GM12864 (cell line): ENCODE results near the gene MGAT5.

ENCODE experiments used
- DNase-seq: peaks from one replicate; pipeline ENCODE4 v3.0.0-alpha.2; 2011; ENCODE audit warnings: low read depth
- H3K4me3 ChIP-seq: 2 replicates; pipeline ENCODE4 v1.5.1; 2011; ENCODE audit warnings: mild to moderate bottlenecking, low read depth, low read length, control low read depth
- TF ChIP-seq, protein P1 (sequence below): IDR thresholded peaks from 2 replicates; pipeline ENCODE4 v1.5.1; 2011; ENCODE audit warnings: low read depth, mild to moderate bottlenecking, moderate library complexity, low read length, control low read depth, inconsistent platforms; ENCODE audit errors: missing control alignments

The MGAT5 gene

DNA sequence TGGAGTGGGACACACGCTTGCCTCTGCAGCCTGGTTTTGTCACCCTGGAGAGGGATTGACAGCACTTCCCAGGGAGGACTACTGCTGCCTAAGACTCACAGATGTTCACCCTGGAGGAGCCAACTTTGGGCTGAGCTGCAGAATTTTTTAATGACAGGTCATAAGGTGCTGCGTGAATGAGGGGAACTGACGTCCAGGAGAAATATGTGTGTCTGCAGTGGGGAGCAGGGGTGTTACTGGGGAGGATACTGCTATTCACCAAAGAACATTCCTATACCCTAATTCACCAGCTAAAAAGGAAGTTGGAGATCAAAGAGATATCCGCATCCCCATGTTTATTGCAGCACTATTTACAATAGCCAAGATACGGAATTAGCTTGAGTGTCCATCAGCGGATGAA lies 144.4 kb downstream of the MGAT5 start:
- no peak overlapping the region for H3K4me3 ChIP-seq
- no peak for DNase-seq
- TF ChIP-seq, protein P1, sequence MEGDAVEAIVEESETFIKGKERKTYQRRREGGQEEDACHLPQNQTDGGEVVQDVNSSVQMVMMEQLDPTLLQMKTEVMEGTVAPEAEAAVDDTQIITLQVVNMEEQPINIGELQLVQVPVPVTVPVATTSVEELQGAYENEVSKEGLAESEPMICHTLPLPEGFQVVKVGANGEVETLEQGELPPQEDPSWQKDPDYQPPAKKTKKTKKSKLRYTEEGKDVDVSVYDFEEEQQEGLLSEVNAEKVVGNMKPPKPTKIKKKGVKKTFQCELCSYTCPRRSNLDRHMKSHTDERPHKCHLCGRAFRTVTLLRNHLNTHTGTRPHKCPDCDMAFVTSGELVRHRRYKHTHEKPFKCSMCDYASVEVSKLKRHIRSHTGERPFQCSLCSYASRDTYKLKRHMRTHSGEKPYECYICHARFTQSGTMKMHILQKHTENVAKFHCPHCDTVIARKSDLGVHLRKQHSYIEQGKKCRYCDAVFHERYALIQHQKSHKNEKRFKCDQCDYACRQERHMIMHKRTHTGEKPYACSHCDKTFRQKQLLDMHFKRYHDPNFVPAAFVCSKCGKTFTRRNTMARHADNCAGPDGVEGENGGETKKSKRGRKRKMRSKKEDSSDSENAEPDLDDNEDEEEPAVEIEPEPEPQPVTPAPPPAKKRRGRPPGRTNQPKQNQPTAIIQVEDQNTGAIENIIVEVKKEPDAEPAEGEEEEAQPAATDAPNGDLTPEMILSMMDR: no peak

DNA sequence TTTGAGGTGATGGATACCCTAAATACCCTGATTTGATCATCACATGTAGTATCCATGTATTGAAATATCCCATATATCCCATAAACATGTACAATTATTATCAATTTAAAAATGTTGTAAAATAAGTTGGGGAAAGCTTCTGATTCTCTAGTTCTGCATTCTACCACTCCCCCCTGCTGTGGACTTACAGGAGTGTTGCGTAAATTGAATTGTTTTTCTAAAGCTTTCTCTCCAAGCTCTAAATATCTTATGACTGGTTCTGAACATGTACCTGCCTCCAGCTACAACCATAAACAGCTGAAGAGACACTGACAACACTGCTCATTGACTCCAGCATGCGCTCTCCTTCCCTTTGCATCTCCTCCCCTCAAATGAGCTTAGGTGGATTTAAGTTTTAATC lies 145.2 kb downstream of the MGAT5 start:
- no peak for DNase-seq
- no peak overlapping the region for H3K4me3 ChIP-seq

DNA sequence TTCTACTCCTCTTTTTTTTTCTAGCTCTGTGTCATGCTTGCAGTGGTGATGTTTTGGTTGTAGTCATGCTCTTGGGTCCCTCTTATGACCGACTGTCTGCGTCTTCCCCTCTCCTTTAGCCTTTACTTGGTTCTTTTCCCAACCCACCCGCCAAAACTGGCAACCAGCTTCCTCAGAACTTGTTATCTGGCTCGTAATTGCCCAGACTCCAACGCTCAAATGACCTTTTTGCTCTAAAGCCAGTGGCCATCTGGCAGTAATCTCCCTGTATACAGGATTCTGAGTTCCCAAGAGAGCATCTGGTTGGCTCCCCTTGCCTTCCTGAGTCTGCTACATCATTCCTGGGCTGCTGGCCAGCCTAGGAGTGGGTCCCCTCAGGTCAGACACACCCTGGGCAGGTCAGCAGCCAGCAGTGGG lies 147.2 kb downstream of the MGAT5 start:
- no peak for DNase-seq
- TF ChIP-seq, protein P1: no peak
- H3K4me3 ChIP-seq: no peak overlapping the region

More for the DNA sequence above, 145.2 kb downstream of the MGAT5 start:
- TF ChIP-seq, protein P1: no peak

DNA sequence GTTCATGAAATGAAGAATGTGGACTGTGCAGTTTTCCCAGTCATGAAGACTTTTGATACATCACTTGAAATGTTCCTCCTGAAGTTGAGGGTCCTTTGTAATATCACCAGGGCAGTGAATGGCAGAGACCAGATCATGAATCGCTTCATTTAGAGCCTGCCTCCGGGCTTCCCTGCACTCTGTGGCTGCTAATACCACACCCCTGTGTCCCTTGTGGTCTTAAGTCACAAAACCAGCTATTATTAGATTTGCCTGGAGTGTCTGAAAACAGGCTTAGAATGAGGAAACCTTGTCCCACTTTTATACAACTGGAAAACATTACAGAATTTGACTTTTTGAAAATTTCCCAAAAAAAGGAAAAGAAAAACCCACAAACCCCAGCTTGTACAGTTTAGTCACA lies 147.9 kb downstream of the MGAT5 start:
- DNase-seq: no peak
- TF ChIP-seq, protein P1: no peak
- no peak overlapping the region for H3K4me3 ChIP-seq

DNA sequence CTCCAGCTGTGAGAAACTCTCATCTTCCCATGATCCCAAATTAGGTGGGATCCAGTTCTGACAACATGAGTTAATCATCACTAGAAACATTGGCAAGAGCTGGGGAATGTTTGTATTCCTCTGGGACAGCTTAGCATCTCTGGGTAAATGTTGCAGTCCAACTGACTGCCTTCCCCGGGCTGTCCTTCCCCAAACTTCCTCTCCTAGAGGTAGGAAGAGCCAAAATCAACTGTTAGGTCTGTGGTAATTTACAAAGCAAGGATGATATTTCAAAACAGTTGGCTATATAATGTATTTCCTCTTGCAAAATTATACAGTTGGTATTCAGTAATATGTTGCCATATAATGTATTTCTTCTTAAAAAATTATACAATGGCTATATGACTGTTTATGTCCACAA lies 148.5 kb downstream of the MGAT5 start:
- H3K4me3 ChIP-seq: no peak overlapping the region
- TF ChIP-seq, protein P1: no peak
- DNase-seq: no peak

DNA sequence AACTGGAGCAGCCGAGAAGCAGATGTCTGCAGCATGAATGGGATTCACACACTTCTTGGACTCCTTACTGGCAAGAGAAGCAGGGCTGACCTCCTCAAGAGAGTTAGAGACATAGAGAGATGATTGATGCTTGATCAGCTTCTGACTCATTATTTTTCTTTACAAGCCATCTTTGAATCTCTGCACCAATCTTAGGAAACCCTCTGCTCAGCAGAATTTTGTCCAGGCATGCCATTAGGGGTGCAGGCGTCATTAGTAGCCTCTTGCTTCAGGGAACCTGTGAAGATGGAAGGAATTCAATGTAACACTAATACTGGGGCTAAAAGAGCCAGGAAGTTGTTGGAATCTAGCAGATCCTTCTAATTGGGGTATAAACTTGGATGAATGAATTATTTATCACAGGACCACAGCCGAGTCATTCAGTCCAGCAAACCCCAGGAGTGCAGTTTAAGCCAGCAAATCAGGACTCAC lies 151.8 kb downstream of the MGAT5 start:
- TF ChIP-seq, protein P1: no peak
- no peak overlapping the region for H3K4me3 ChIP-seq
- no peak for DNase-seq

DNA sequence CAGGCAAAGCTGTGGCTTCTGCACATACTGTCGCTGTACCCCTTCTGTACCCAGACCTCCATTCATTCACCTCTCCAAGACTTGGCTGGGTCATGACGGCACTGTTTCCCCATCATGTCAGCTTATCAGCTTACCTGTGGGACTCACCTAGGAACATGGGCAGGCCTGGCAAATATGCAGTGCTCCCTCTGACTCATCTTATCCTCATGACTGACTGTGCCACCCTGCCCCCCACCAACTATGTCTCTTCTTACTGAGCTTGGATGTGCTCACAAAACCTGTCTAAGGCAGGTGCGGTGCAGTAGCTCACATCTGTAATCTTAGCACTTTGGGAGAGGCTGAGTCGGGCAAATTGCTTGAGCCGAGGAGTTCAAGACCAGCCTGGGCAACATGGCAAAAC lies 152.4 kb downstream of the MGAT5 start:
- TF ChIP-seq, protein P1: no peak
- no peak overlapping the region for H3K4me3 ChIP-seq
- no peak for DNase-seq
